IPS-NIHi11 (cell line): ENCODE data around the gene TTC27.

Source experiments
- DNase-seq: peaks from one replicate; pipeline ENCODE4 v3.0.0; 2012; ENCODE audit warnings: mixed read lengths, low spot score

Gene TTC27

GRCh38 chr2:32756074-32756727, 128.4 kb downstream of the TTC27 start:
- no peak for DNase-seq

- DNase-seq: no peak
Measured at GRCh38 chr2:32758232-32758631, 130.4 kb downstream of the TTC27 start.

GRCh38 chr2:32760628-32761027, 132.8 kb downstream of the TTC27 start:
- no peak for DNase-seq

- DNase-seq: no peak
Measured at GRCh38 chr2:32768387-32769174, 140.7 kb downstream of the TTC27 start.

GRCh38 chr2:32770360-32770759, 142.5 kb downstream of the TTC27 start:
- no peak for DNase-seq

GRCh38 chr2:32772638-32773447, 145.0 kb downstream of the TTC27 start:
- DNase-seq: peak; percentile 67

GRCh38 chr2:32773448-32773808, 145.6 kb downstream of the TTC27 start:
- DNase-seq: no peak

GRCh38 chr2:32775954-32776353, 148.1 kb downstream of the TTC27 start:
- no peak for DNase-seq

GRCh38 chr2:32777714-32778113, 149.9 kb downstream of the TTC27 start:
- no peak for DNase-seq

- no peak for DNase-seq
Measured at GRCh38 chr2:32780961-32781360, 153.1 kb downstream of the TTC27 start.

- no peak for DNase-seq
Measured at GRCh38 chr2:32783469-32783868, 155.6 kb downstream of the TTC27 start.

GRCh38 chr2:32783933-32784332, 156.1 kb downstream of the TTC27 start:
- DNase-seq: no peak

- DNase-seq: no peak
Measured at GRCh38 chr2:32787207-32787606, 159.4 kb downstream of the TTC27 start.

- DNase-seq: no peak
Measured at GRCh38 chr2:32788114-32788513, 160.3 kb downstream of the TTC27 start.

GRCh38 chr2:32792416-32792815, 164.6 kb downstream of the TTC27 start:
- DNase-seq: no peak

- no peak for DNase-seq
Measured at GRCh38 chr2:32798829-32799228, 171.0 kb downstream of the TTC27 start.

GRCh38 chr2:32801741-32802140, 173.9 kb downstream of the TTC27 start:
- DNase-seq: no peak

GRCh38 chr2:32802877-32803276, 175.0 kb downstream of the TTC27 start:
- peak; percentile 11 for DNase-seq

- DNase-seq: no peak
Measured at GRCh38 chr2:32804205-32804604, 176.4 kb downstream of the TTC27 start.

- no peak for DNase-seq
Measured at GRCh38 chr2:32805104-32806095, 177.6 kb downstream of the TTC27 start.

- no peak for DNase-seq
Measured at GRCh38 chr2:32806857-32807256, 179.0 kb downstream of the TTC27 start.

GRCh38 chr2:32807662-32808061, 179.8 kb downstream of the TTC27 start:
- DNase-seq: no peak
